Lung (tissue), 12 donors: ENCODE results near the gene ADAM10. TPM values are rescaled to one million over a fixed set of nuclear protein-coding genes. Genes with fewer than 3 reads are reported as not detected.

Experiments used
- ATAC-seq: fragments of 200-7000 bp; cut with Tn5 transposase; one replicate; pipeline ENCODE4 v1.9.1; 2020; ENCODE audit warnings: moderate number of reproducible peaks; ENCODE audit not compliant: insufficient read depth, low FRiP score
- DNase-seq, 3 donors: peaks; one replicate each; pipeline ENCODE4 v3.0.0-alpha.2; 2013 to 2017
- H3K27ac ChIP-seq, 2 donors: one replicate each; pipeline ENCODE4 v1.5.1; 2013; ENCODE audit warnings: mild to moderate bottlenecking in 2 of 2, moderate library complexity in 2 of 2, control low read depth in 1 of 2, inconsistent platforms in 1 of 2, low read depth in 1 of 2, low read length in 1 of 2
- H3K27me3 ChIP-seq, 3 donors: one replicate each; pipeline ENCODE4 v1.5.1; 2013; ENCODE audit warnings: low read length in 2 of 3; ENCODE audit not compliant: control insufficient read depth in 3 of 3, insufficient read depth in 3 of 3
- H3K36me3 ChIP-seq, 4 donors: one replicate each; pipeline ENCODE4 v1.5.1; 2013; ENCODE audit warnings: low read length in 4 of 4, mild to moderate bottlenecking in 1 of 4, moderate library complexity in 1 of 4; ENCODE audit not compliant: control insufficient read depth in 4 of 4, insufficient read depth in 4 of 4
- H3K4me1 ChIP-seq, 5 donors: one replicate each; pipeline ENCODE4 v1.5.1; 2013; ENCODE audit warnings: low read length in 5 of 5, mild to moderate bottlenecking in 2 of 5, moderate library complexity in 1 of 5; ENCODE audit not compliant: control insufficient read depth in 5 of 5, insufficient read depth in 5 of 5
- H3K4me3 ChIP-seq: one replicate; pipeline ENCODE4 v1.5.1; 2013; ENCODE audit warnings: mild to moderate bottlenecking, control low read depth, moderate library complexity
- H3K9ac ChIP-seq, 2 donors: one replicate each; pipeline ENCODE4 v1.5.1; 2013; ENCODE audit warnings: low read length in 2 of 2, control low read depth in 1 of 2; ENCODE audit not compliant: insufficient read depth in 1 of 2
- H3K9me3 ChIP-seq, 4 donors: one replicate each; pipeline ENCODE4 v1.5.1; 2013; ENCODE audit warnings: low read length in 3 of 4, mild to moderate bottlenecking in 1 of 4, moderate library complexity in 1 of 4; ENCODE audit not compliant: control insufficient read depth in 4 of 4, insufficient read depth in 3 of 4
- CTCF ChIP-seq: IDR thresholded peaks from 2 replicates; pipeline ENCODE4 v1.5.1; 2012; ENCODE audit warnings: mild to moderate bottlenecking; ENCODE audit errors: control extremely low read depth, extremely low read depth
- WGBS, 2 donors: extraction: QIAGEN DNeasy Blood & Tissue Kit; methylation state at CpG; one replicate each; pipeline ENCODE4 v1.1.7; 2013; 5-methylcytosine and 5-hydroxymethylcytosine counted together
- polyA plus RNA-seq, 2 donors: library from polyadenylated mRNA; stranded (reverse); fragments of 200-250 nt; gene quantifications; one replicate each; pipeline ENCODE4 v1.2.1, GENCODE V29; 2013
- total RNA-seq, 2 donors: library from RNA; depleted of rRNA in 1 of 2; stranded (reverse); fragments of >200 nt in 1 of 2; gene quantifications; one replicate each; pipeline ENCODE4 v1.2.1, GENCODE V29; 2014 to 2021
- donor health status: control.
- donor health status: control.
- donor health status: Bipolar disorder and iron deficiency.
- donor health status: healthy.
- donor health status: DM: yes; HTN: yes; CAD: no.

Gene ADAM10
- total and polyA plus RNA-seq, 4 donors = 9.7 to 274 (median 88.6) TPM

DNA sequence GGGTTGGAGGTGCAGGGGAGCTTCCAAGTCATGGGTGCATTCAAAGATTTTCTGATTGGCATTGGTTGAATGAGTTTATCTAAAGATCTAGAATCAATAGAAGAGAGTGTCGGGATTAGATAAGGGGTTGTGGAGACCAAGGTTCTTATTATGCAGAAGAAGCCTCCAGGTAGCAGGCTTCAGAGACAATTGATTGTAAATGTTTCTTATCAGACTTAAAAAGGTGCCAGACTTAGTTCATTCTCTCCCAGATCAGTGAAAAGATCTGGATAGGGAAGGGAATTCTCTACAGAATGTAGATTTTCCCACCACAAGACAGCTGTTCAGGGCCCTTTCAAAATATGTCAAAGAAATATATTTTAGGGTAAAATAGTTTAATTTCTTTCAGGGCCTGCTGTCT, 188.2 kb downstream of the ADAM10 start:
- Histone ChIP-seq H3K4me3 (no peak overlapping the region), H3K36me3 (no peaks in the 10 kb centered on the region), H3K27ac (no peak overlapping the region), H3K9me3 (no peaks in the 10 kb centered on the region), H3K9ac (no peak overlapping the region), H3K27me3 (no peaks in the 10 kb centered on the region), H3K4me1 (no peaks in the 10 kb centered on the region)
- 0 to 67% methylated on average over 1 of the region's 1 CpG for WGBS, 2 donors
- DNase-seq (no peak), ATAC-seq (no peak)
- no peak for TF ChIP-seq CTCF

DNA sequence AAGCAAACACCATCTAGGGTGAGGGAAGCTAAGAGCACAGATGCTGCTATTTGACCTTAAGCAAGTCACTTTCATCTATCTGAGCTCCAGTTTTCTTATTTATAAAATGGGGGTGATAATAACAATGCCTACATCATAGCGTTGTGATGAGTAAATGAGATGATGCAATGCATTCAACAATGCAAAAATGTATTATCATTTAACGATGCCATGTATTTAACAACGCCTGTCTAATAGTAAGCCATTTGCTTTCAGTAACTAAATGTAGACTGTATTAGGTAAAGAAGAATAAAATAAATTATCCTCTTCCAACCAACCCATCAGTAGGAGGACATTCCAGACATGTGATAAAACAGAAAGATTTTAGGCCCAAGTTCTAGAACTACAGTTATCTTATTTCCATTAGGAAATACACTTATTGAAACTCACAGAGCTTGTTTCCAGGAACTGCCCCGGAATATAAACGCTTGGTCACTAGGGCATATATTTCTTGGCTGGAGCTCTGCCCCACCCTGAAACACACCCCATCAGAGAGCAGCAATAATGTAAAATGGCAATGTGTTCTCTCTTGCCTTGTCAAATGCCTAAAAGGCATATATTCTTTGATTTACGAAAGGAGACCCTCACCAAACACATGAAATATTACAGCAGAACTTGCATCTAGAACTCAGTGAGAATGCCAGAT, 189.5 kb downstream of the ADAM10 start:
- Histone ChIP-seq H3K9me3 (no peaks in the 10 kb centered on the region), H3K27me3 (no peaks in the 10 kb centered on the region), H3K9ac (no peak overlapping the region), H3K4me3 (no peak overlapping the region), H3K27ac (no peak overlapping the region), H3K4me1 (no peaks in the 10 kb centered on the region), H3K36me3 (no peaks in the 10 kb centered on the region)
- no peak for TF ChIP-seq CTCF
- no peak for ATAC-seq
- DNase-seq = no peak
- 78 to 85% methylated on average over 6 of the region's 6 CpGs for WGBS, 2 donors

- H3K27me3 ChIP-seq = no peaks in the 10 kb centered on the region
- ATAC-seq (no peak), DNase-seq (no peak)
- H3K4me3 ChIP-seq = no peak overlapping the region
- WGBS, 2 donors = 93 to 96% methylated on average over 1 of the region's 1 CpG
- no peaks in the 10 kb centered on the region for H3K4me1 ChIP-seq
- no peak overlapping the region for H3K27ac ChIP-seq
- no peaks in the 10 kb centered on the region for H3K36me3 ChIP-seq
- H3K9me3 ChIP-seq = no peaks in the 10 kb centered on the region
- no peak for TF ChIP-seq CTCF
- no peak overlapping the region for H3K9ac ChIP-seq
Measured at GRCh38 chr15:58558777-58559176, 190.7 kb downstream of the ADAM10 start.

- 55 to 58% methylated on average over 3 of the region's 3 CpGs for WGBS, 2 donors
- H3K27me3 ChIP-seq = no peaks in the 10 kb centered on the region
- no peak overlapping the region for H3K27ac ChIP-seq
- no peaks in the 10 kb centered on the region for H3K9me3 ChIP-seq
- no peak overlapping the region for H3K4me3 ChIP-seq
- H3K4me1 ChIP-seq = peaks cover 0 to 11% (median 6%) of the 10 kb centered on the region in 5 donors
- no peak for ATAC-seq
- H3K9ac ChIP-seq = no peak overlapping the region
- DNase-seq = peak in 1 of 3 donors; percentile 30
- no peaks in the 10 kb centered on the region for H3K36me3 ChIP-seq
- no peak for TF ChIP-seq CTCF
Measured at GRCh38 chr15:58556541-58556940, 193.0 kb downstream of the ADAM10 start.
